Lower lobe of right lung (tissue), 2 donors: ENCODE results near the gene UBE2O. TPM values are rescaled to one million over a fixed set of nuclear protein-coding genes. Genes with fewer than 3 reads are reported as not detected.

Experiments used
- ATAC-seq, 2 donors: fragments of 200-7000 bp; cut with Tn5 transposase; one replicate each; pipeline ENCODE4 v1.9.1; 2020 to 2022; ENCODE audit warnings: mild to moderate bottlenecking in 2 of 2, moderate library complexity in 2 of 2
- DNase-seq: peaks from one replicate; pipeline ENCODE4 v3.0.0-alpha.2; 2020
- H3K27ac ChIP-seq: fragments of 200-600 bp; one replicate; pipeline ENCODE4 v1.8.0; 2022
- H3K27me3 ChIP-seq: fragments of 200-600 bp; one replicate; pipeline ENCODE4 v1.8.0; 2022; ENCODE audit warnings: low read depth
- H3K36me3 ChIP-seq: fragments of 200-600 bp; one replicate; pipeline ENCODE4 v1.8.0; 2022; ENCODE audit warnings: mild to moderate bottlenecking
- H3K4me1 ChIP-seq: fragments of 200-600 bp; one replicate; pipeline ENCODE4 v1.8.0; 2022
- H3K4me3 ChIP-seq: fragments of 200-600 bp; one replicate; pipeline ENCODE4 v1.8.0; 2022; ENCODE audit warnings: mild to moderate bottlenecking
- H3K9me3 ChIP-seq: fragments of 200-600 bp; one replicate; pipeline ENCODE4 v1.8.0; 2022
- intact Hi-C: fragments of 100-400 bp; cut with DNase I; formaldehyde crosslinking; loops from one replicate; pipeline ENCODE4 v1.11.0; 2022
- total RNA-seq: library from RNA; stranded (reverse); fragmentation: NEBNext Ultra II Directional; extraction: Animal tissue kit (Norgen Biotek cat#: 25700); gene quantifications from one replicate; pipeline ENCODE4 v1.2.1, GENCODE V29; 2021
- TF ChIP-seq, protein P1 (sequence below): fragments of 200-600 bp; IDR thresholded peaks from one replicate; pipeline ENCODE4 v1.8.0; 2022; ENCODE audit warnings: antibody characterized with exemption, mild to moderate bottlenecking
- donor health status: DM: no; HTN: yes; CAD: no; lungs with severe emphysema.

The UBE2O gene
- total RNA-seq, 1 donor from 2014 or later = 18.2 TPM

DNA sequence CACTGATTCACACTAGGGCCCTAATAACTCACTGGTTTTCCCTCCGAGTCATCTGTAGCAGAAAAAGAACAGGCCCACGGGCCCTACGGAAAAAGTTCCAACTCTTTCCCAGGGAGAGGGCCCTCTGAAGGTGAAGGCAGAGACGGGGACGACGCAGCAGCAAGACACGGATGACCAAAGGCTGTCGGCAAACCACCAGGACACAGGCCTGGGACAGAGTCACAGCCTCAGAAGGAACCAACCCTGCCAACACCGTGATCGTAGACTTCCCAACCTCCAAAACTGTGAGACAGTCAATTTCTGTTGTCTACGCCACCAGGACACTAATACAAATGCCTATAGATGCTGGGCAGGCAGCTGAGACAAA, 73.7 kb downstream of the UBE2O start:
- ATAC-seq = no peak

DNA sequence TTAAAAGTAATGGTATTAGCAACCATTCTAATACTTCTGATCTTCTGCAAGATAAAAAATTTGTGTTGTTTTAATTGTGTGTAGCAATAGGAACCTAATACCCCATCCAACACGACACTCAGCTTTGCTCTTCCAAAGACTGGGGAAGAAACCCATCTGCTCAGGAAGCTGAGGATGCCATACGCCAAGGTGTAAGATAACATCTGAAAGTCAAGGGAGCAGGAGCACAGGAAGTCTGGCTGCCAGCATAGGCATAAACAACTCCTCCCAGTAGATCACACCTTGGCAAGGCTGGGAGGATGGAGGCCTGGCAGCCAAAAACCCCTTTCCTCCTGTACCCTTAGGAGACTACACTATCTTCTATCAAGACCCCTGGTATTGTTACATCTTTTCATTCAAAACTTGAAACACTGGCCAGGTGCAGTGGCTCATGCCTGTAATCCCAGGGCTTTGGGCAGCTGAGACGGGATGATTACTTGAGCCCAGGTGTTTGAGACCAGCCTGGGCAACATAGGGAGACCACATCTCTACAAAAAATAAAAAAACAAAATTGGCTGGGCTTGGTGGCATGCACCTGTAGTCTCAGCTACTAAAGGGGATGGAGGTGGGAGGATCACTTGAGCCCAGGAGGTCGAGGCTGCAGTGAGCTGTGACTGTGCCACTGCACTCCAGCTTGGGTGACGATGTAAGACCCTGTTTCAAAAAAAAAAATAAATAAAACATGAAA, 74.2 kb downstream of the UBE2O start:
- Histone ChIP-seq H3K27me3 (no peaks in the 10 kb centered on the region), H3K4me3 (no peak overlapping the region), H3K4me1 (peaks cover 17% of the 10 kb centered on the region), H3K36me3 (no peaks in the 10 kb centered on the region), H3K9me3 (no peaks in the 10 kb centered on the region), H3K27ac (no peak overlapping the region)
- ATAC-seq = no peak
- DNase-seq = no peak
- TF ChIP-seq, protein P1, sequence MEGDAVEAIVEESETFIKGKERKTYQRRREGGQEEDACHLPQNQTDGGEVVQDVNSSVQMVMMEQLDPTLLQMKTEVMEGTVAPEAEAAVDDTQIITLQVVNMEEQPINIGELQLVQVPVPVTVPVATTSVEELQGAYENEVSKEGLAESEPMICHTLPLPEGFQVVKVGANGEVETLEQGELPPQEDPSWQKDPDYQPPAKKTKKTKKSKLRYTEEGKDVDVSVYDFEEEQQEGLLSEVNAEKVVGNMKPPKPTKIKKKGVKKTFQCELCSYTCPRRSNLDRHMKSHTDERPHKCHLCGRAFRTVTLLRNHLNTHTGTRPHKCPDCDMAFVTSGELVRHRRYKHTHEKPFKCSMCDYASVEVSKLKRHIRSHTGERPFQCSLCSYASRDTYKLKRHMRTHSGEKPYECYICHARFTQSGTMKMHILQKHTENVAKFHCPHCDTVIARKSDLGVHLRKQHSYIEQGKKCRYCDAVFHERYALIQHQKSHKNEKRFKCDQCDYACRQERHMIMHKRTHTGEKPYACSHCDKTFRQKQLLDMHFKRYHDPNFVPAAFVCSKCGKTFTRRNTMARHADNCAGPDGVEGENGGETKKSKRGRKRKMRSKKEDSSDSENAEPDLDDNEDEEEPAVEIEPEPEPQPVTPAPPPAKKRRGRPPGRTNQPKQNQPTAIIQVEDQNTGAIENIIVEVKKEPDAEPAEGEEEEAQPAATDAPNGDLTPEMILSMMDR = no peak
- intact Hi-C loops = no loop called here

More for the DNA sequence above, 73.7 kb downstream of the UBE2O start:
- H3K27me3 ChIP-seq = no peaks in the 10 kb centered on the region
- no peak overlapping the region for H3K27ac ChIP-seq
- intact Hi-C loops = no loop called here
- H3K4me3 ChIP-seq = no peak overlapping the region
- TF ChIP-seq, protein P1 = no peak
- H3K4me1 ChIP-seq = peaks cover 19% of the 10 kb centered on the region
- H3K9me3 ChIP-seq = no peaks in the 10 kb centered on the region
- no peaks in the 10 kb centered on the region for H3K36me3 ChIP-seq
- no peak for DNase-seq

DNA sequence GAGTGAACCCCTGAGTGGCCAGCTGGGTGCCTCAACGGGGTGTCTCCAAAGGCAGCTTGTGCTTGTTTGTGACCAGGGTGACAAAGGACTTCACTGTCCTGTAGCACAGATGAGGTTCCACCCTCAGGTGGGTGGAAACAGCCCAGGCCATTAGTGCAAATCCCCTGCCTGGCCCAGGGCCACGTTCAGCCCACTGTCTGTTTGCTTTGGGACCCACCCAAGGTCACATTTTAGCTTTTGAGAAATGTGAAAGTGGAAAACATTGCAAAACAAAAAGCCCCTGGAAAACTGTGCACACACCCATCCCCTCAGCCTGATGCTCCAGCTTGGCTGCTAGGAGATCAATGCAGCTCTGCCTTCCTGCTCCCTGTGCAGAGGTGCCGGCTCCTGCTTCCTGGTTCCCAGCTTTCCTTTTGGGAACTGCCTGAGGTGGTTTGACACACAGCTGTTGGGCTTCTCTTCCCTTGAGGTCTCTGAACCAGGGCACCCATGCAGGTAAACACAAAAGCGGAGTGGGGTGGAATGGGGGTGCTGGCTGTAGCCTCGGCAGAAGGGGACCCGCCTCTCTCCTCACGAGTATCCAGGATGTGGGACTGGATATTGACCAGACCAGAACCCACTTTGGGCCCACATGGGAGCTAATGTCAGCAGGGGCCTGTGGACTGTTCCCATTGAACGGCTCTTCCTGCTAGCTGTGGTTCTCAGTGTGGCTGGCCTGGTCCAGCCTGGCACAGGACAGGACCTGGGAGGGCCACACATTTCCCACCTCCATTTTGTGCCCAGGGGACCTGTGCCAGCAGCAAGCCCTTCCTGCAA, 76.4 kb downstream of the UBE2O start:
- no peaks in the 10 kb centered on the region for H3K36me3 ChIP-seq
- no peaks in the 10 kb centered on the region for H3K9me3 ChIP-seq
- no peak for DNase-seq
- TF ChIP-seq, protein P1 = no peak
- peaks cover 1% of the 10 kb centered on the region for H3K4me1 ChIP-seq
- no peak for ATAC-seq
- intact Hi-C loops = no loop called here
- no peaks in the 10 kb centered on the region for H3K27me3 ChIP-seq
- no peak overlapping the region for H3K27ac ChIP-seq
- no peak overlapping the region for H3K4me3 ChIP-seq

DNA sequence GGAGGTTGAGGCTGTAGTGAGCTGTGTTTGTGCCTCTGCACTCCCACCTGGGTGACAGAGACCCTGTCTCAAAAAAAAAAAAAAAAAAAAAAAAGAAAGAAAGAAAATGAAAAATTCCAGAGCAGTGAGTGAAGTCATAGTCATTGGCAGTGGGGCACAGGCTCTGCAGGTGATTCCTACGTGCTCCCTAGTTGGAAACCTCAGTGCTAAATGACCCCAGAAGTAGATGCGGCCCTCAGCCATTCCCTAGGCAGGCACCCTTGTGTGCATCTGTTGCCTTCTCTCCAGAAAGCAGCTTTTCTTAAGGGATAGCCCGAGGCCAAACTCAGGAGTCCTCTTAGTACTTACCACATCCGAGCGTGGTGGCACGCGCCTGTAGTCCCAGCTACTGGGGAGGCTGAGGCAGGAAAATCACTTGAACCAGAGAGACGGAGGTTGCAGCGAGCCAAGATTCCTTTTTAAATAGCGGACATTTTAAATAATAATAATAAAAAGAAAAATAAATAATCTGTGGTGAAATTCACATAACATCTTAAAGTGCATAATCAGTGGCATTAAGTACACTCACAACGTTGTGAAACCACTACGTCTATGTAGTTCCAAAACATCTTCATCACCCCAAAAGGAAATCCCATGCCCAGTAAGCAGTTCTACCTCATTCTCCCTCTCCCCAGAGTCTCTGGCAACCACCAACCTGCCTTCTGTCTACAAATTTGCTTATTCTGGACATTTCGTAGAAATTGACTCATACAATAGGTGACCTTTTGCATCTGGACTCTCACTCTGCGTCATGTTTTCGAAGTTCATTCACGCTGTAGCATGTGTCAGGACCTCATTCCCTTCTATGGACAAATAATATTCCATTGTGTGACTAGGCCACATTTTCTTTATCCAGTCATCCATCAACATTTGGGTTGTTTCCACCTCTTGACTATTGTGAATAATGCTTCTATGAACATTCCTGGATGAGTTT, 81.0 kb downstream of the UBE2O start:
- intact Hi-C loops = no loop called here
- Histone ChIP-seq H3K9me3 (no peaks in the 10 kb centered on the region), H3K4me3 (no peak overlapping the region), H3K27me3 (no peaks in the 10 kb centered on the region), H3K4me1 (peaks cover 18% of the 10 kb centered on the region), H3K27ac (no peak overlapping the region), H3K36me3 (no peaks in the 10 kb centered on the region)
- DNase-seq (no peak), ATAC-seq (no peak)
- TF ChIP-seq, protein P1 = no peak
